ENCODE data around the gene TRPM2. TPM values are rescaled to one million over a fixed set of nuclear protein-coding genes. Genes with fewer than 3 reads are reported as not detected.

TRPM2 gene
- total RNA-seq, 4 donors from 2014 or later = 1.1 to 27.2 (median 3.3) TPM

GRCh38 chr21:44329971-44330681 is 23.3 kb upstream of the TRPM2 start:
- H3K9me3 ChIP-seq = no peaks in the 10 kb centered on the region
- H3K27me3 ChIP-seq = no peaks in the 10 kb centered on the region
- no peak for DNase-seq
- H3K4me3 ChIP-seq = no peak overlapping the region
- TF ChIP-seq CTCF (IDR thresholded peaks at IDR 0.05) (no peak), POLR2A (IDR thresholded peaks at IDR 0.05) (no peak)
- no peak overlapping the region for H3K27ac ChIP-seq
- H3K36me3 ChIP-seq = peaks cover 0 to 42% (median 0%) of the 10 kb centered on the region in 3 donors
- H3K4me1 ChIP-seq = no peaks in the 10 kb centered on the region

DNA sequence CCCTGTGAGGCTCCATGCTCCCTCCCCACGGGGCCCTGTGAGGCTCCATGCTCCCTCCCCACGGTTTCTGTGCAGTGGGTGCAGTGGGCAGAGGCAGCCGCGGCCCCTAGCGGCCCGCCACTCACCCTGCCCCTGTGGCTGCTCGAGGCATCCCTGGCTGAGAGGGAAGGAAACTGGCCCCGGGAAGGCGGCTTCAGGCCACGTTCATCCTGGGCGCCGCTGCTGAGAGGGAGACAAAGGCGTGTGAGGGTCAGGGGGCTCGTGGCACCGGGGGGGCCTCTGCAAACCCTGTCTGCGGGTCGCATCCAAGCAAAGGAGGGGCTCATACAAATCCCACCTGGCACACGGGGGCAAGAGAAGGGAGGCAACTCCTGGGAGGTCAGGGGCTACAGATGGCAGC is 22.7 kb upstream of the TRPM2 start:
- no peaks in the 10 kb centered on the region for H3K9me3 ChIP-seq
- no peaks in the 10 kb centered on the region for H3K4me1 ChIP-seq
- H3K36me3 ChIP-seq = peaks cover 0 to 42% (median 0%) of the 10 kb centered on the region in 3 donors
- no peak for TF ChIP-seq CTCF (IDR thresholded peaks at IDR 0.05)
- TF ChIP-seq POLR2A (IDR thresholded peaks at IDR 0.05) = no peak
- H3K4me3 ChIP-seq = no peak overlapping the region
- no peak overlapping the region for H3K27ac ChIP-seq
- no peak for DNase-seq
- H3K27me3 ChIP-seq = no peaks in the 10 kb centered on the region

DNA sequence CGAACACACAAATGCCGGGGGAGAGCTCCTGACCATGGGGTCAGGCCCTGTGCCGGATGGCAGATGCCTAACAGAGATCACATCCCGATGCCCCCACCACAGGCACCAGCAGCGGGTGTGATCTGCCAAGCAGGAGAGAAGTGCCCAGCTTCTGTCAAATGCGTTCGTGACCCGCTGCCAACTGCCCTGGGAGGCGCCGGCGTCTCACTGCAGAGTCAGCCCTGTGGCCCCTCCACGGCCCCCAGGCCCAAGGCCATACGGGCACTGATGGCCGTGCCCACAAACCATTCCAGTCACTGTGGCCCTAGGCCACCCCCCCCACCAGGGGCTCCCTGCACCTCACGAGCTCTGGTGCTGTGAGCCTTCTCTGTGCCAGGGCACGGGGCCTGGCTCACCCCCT is 22.2 kb upstream of the TRPM2 start:
- Histone ChIP-seq H3K4me3 (no peak overlapping the region), H3K27ac (no peak overlapping the region), H3K27me3 (no peaks in the 10 kb centered on the region), H3K36me3 (peaks cover 0 to 39% (median 0%) of the 10 kb centered on the region in 3 donors), H3K4me1 (no peaks in the 10 kb centered on the region), H3K9me3 (no peaks in the 10 kb centered on the region)
- TF ChIP-seq POLR2A (IDR thresholded peaks at IDR 0.05) (no peak), CTCF (IDR thresholded peaks at IDR 0.05) (no peak)
- DNase-seq = no peak

DNA sequence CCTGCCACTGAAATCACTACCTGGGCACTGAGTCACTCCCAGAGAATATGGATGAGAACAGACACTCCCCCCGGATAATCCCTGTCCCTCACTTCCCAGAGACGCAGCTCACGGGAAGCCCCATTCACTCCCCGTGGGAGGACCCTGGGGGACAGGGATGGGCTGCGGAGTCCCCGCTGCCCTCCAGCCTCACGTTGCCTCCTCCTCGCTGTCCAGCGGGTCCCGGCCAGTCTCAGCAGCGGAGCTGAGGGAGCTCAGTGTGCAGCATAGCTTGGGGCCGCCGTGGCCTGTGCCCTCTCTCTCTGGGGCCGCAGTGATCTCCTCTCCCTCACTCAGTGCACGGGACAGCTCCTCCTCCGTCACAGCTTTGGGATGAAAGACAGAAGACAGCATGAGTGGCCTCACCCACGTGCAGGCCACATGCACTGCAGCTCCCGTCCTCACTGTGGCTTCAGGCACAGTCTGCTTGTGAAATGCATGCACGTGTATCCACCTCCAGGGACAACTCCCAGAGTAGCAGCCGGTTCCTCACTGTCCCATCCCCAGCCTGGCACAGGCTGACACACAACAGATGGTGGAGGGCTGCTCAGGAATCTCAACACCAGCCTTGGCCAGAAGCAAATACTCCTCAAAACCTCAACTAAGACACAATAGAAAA is 21.6 kb upstream of the TRPM2 start:
- TF ChIP-seq POLR2A (IDR thresholded peaks at IDR 0.05) (no peak), CTCF (IDR thresholded peaks at IDR 0.05) (no peak)
- Histone ChIP-seq H3K27me3 (no peaks in the 10 kb centered on the region), H3K36me3 (peaks cover 0 to 38% (median 0%) of the 10 kb centered on the region in 3 donors), H3K4me3 (no peak overlapping the region), H3K9me3 (no peaks in the 10 kb centered on the region), H3K4me1 (no peaks in the 10 kb centered on the region), H3K27ac (no peak overlapping the region)
- no peak for DNase-seq

DNA sequence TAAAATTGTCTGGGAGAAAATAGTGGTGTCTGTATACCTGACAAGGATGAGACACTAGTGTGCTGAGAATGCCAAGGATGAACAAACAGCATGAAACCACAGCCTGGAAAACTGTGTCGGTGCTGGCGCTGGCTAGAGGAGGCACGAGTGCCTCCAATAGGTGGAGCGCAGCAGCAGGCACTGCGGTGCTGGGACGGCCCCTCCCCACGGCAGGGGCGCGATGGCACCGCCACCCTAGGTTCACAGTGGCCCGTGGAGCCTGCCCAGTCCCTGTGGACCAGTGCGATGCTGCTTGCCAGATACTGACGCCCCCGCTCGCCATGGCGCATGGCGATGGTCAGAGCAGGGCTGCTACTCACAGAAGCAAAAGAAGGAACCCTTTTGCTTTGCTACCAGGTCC is 21.0 kb upstream of the TRPM2 start:
- Histone ChIP-seq H3K36me3 (peaks cover 0 to 32% (median 0%) of the 10 kb centered on the region in 3 donors), H3K9me3 (no peaks in the 10 kb centered on the region), H3K27ac (no peak overlapping the region), H3K4me1 (peaks cover 0 to 1% (median 0%) of the 10 kb centered on the region in 4 donors), H3K4me3 (no peak overlapping the region), H3K27me3 (no peaks in the 10 kb centered on the region)
- no peak for DNase-seq
- TF ChIP-seq POLR2A (IDR thresholded peaks at IDR 0.05) (no peak), CTCF (IDR thresholded peaks at IDR 0.05) (no peak)

Measured in Peyer's patch (tissue), 4 donors.